ENCODE data around the gene MYCL.

DNA sequence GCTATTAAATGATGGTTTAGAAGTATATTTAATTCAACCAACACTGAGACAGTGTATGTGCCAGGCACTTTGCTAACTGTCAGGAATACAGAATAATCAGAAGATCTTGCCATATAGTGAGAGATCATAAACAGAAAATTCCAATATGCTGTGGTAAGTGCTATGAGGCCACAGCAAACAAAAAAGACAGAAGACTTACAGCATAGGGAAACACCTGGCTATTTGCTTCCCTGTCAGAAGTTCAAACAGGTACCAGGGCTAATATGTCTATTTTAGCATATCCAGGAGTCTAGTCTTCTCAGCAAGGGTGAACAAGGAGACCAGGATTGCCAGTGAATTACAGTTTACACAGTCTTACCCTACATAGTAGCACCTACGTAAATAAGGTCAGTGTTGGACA is 48.8 kb downstream of the MYCL start:
- TF ChIP-seq, protein P1, sequence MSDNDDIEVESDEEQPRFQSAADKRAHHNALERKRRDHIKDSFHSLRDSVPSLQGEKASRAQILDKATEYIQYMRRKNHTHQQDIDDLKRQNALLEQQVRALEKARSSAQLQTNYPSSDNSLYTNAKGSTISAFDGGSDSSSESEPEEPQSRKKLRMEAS (IDR thresholded peaks at IDR 0.05): no peak
- no peak for TF ChIP-seq ESRRA (IDR thresholded peaks at IDR 0.05; ENCODE audit: borderline replicate concordance, low read length)
- TF ChIP-seq, protein P2, sequence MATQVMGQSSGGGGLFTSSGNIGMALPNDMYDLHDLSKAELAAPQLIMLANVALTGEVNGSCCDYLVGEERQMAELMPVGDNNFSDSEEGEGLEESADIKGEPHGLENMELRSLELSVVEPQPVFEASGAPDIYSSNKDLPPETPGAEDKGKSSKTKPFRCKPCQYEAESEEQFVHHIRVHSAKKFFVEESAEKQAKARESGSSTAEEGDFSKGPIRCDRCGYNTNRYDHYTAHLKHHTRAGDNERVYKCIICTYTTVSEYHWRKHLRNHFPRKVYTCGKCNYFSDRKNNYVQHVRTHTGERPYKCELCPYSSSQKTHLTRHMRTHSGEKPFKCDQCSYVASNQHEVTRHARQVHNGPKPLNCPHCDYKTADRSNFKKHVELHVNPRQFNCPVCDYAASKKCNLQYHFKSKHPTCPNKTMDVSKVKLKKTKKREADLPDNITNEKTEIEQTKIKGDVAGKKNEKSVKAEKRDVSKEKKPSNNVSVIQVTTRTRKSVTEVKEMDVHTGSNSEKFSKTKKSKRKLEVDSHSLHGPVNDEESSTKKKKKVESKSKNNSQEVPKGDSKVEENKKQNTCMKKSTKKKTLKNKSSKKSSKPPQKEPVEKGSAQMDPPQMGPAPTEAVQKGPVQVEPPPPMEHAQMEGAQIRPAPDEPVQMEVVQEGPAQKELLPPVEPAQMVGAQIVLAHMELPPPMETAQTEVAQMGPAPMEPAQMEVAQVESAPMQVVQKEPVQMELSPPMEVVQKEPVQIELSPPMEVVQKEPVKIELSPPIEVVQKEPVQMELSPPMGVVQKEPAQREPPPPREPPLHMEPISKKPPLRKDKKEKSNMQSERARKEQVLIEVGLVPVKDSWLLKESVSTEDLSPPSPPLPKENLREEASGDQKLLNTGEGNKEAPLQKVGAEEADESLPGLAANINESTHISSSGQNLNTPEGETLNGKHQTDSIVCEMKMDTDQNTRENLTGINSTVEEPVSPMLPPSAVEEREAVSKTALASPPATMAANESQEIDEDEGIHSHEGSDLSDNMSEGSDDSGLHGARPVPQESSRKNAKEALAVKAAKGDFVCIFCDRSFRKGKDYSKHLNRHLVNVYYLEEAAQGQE (IDR thresholded peaks at IDR 0.05): no peak
- no peak for TF ChIP-seq PHF8 (IDR thresholded peaks at IDR 0.05; ENCODE audit: borderline replicate concordance, low read depth)
- TF ChIP-seq, protein P3, sequence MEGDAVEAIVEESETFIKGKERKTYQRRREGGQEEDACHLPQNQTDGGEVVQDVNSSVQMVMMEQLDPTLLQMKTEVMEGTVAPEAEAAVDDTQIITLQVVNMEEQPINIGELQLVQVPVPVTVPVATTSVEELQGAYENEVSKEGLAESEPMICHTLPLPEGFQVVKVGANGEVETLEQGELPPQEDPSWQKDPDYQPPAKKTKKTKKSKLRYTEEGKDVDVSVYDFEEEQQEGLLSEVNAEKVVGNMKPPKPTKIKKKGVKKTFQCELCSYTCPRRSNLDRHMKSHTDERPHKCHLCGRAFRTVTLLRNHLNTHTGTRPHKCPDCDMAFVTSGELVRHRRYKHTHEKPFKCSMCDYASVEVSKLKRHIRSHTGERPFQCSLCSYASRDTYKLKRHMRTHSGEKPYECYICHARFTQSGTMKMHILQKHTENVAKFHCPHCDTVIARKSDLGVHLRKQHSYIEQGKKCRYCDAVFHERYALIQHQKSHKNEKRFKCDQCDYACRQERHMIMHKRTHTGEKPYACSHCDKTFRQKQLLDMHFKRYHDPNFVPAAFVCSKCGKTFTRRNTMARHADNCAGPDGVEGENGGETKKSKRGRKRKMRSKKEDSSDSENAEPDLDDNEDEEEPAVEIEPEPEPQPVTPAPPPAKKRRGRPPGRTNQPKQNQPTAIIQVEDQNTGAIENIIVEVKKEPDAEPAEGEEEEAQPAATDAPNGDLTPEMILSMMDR (IDR thresholded peaks at IDR 0.05): no peak
- no peak for TF ChIP-seq EP300 (IDR thresholded peaks at IDR 0.05)
- TF ChIP-seq POLR2A (IDR thresholded peaks at IDR 0.05; ENCODE audit: low read length): no peak
- no peak for TF ChIP-seq CHD4 (IDR thresholded peaks at IDR 0.05; ENCODE audit: borderline replicate concordance)
- TF ChIP-seq ZC3H11A (IDR thresholded peaks at IDR 0.05): no peak
- TF ChIP-seq POLR2AphosphoS2 (conservative IDR thresholded peaks at IDR 0.05; ENCODE audit: low read length): no peak

Data from A549 (cell line).